ENCODE data around the gene CCDC194.

Gene CCDC194

GRCh38 chr19:17393914-17394313, at the start of gene CCDC194:
Gene CCDC194, minus strand, starts transcription at chr19:17394196. Its CDS starts 38 bp downstream, at chr19:17394158.
- Mint-ChIP-seq H3K4me3 (peak within 1 kb of the TSS; percentile 34), H3K27me3 (peaks cover 3% of the 10 kb centered on the region), H3K4me1 (peaks cover 27% of the 10 kb centered on the region), H3K27ac (peak within 1 kb of the TSS; percentile 46), H3K36me3 (ENCODE audit: low read depth) (peaks cover 2% of the 10 kb centered on the region), H3K9me3 (no peaks in the 10 kb centered on the region)
- no peak for ATAC-seq
- DNase-seq: no peak

- no peaks in the 10 kb centered on the region for H3K36me3 Mint-ChIP-seq (ENCODE audit: low read depth)
- H3K4me3 Mint-ChIP-seq: no peak overlapping the region
- H3K4me1 Mint-ChIP-seq: no peaks in the 10 kb centered on the region
- DNase-seq (peak; percentile 30), ATAC-seq (peak; percentile 88)
- H3K27me3 Mint-ChIP-seq: no peaks in the 10 kb centered on the region
- no peaks in the 10 kb centered on the region for H3K9me3 Mint-ChIP-seq
- H3K27ac Mint-ChIP-seq: no peak overlapping the region
Measured at GRCh38 chr19:17441241-17442021, 47.4 kb upstream of the CCDC194 start.

- no peak for ATAC-seq
- Mint-ChIP-seq H3K27me3 (no peaks in the 10 kb centered on the region), H3K27ac (no peak overlapping the region), H3K36me3 (ENCODE audit: low read depth) (no peaks in the 10 kb centered on the region), H3K9me3 (no peaks in the 10 kb centered on the region), H3K4me1 (no peaks in the 10 kb centered on the region), H3K4me3 (no peak overlapping the region)
- DNase-seq: no peak
Measured at GRCh38 chr19:17436874-17437267, 42.9 kb upstream of the CCDC194 start.

- no peak overlapping the region for H3K27ac Mint-ChIP-seq
- DNase-seq (no peak), ATAC-seq (no peak)
- H3K36me3 Mint-ChIP-seq (ENCODE audit: low read depth): no peaks in the 10 kb centered on the region
- H3K4me1 Mint-ChIP-seq: no peaks in the 10 kb centered on the region
- H3K9me3 Mint-ChIP-seq: no peaks in the 10 kb centered on the region
- H3K27me3 Mint-ChIP-seq: no peaks in the 10 kb centered on the region
- no peak overlapping the region for H3K4me3 Mint-ChIP-seq
Measured at GRCh38 chr19:17436094-17436873, 42.3 kb upstream of the CCDC194 start.

GRCh38 chr19:17435218-17435617, 41.2 kb upstream of the CCDC194 start:
- ATAC-seq: no peak
- DNase-seq: no peak
- no peak overlapping the region for H3K27ac Mint-ChIP-seq

GRCh38 chr19:17431417-17431816, 37.4 kb upstream of the CCDC194 start:
- Mint-ChIP-seq H3K36me3 (ENCODE audit: low read depth) (no peaks in the 10 kb centered on the region), H3K27me3 (no peaks in the 10 kb centered on the region), H3K4me3 (no peak overlapping the region), H3K27ac (no peak overlapping the region), H3K9me3 (no peaks in the 10 kb centered on the region), H3K4me1 (no peaks in the 10 kb centered on the region)
- ATAC-seq: no peak
- DNase-seq: no peak

More at GRCh38 chr19:17435218-17435617, 41.2 kb upstream of the CCDC194 start:
- no peak overlapping the region for H3K4me3 Mint-ChIP-seq
- H3K4me1 Mint-ChIP-seq: no peaks in the 10 kb centered on the region
- H3K9me3 Mint-ChIP-seq: no peaks in the 10 kb centered on the region
- no peaks in the 10 kb centered on the region for H3K36me3 Mint-ChIP-seq (ENCODE audit: low read depth)
- no peaks in the 10 kb centered on the region for H3K27me3 Mint-ChIP-seq

GRCh38 chr19:17429641-17430113, 35.7 kb upstream of the CCDC194 start:
- Mint-ChIP-seq H3K4me3 (no peak overlapping the region), H3K4me1 (no peaks in the 10 kb centered on the region), H3K27ac (no peak overlapping the region), H3K27me3 (no peaks in the 10 kb centered on the region), H3K36me3 (ENCODE audit: low read depth) (no peaks in the 10 kb centered on the region), H3K9me3 (no peaks in the 10 kb centered on the region)
- DNase-seq (no peak), ATAC-seq (no peak)

GRCh38 chr19:17424743-17425365, 30.9 kb upstream of the CCDC194 start:
- H3K9me3 Mint-ChIP-seq: no peaks in the 10 kb centered on the region
- no peaks in the 10 kb centered on the region for H3K36me3 Mint-ChIP-seq (ENCODE audit: low read depth)
- H3K4me3 Mint-ChIP-seq: no peak overlapping the region
- peak; percentile 52 for DNase-seq
- ATAC-seq: peak; percentile 35
- no peak overlapping the region for H3K27ac Mint-ChIP-seq
- H3K27me3 Mint-ChIP-seq: no peaks in the 10 kb centered on the region
- peaks cover 5% of the 10 kb centered on the region for H3K4me1 Mint-ChIP-seq

GRCh38 chr19:17423429-17424208, 29.6 kb upstream of the CCDC194 start:
- Mint-ChIP-seq H3K4me1 (peaks cover 15% of the 10 kb centered on the region), H3K36me3 (ENCODE audit: low read depth) (no peaks in the 10 kb centered on the region), H3K4me3 (no peak overlapping the region), H3K27me3 (no peaks in the 10 kb centered on the region), H3K9me3 (no peaks in the 10 kb centered on the region), H3K27ac (no peak overlapping the region)
- DNase-seq (no peak), ATAC-seq (no peak)

GRCh38 chr19:17421942-17422341, 27.9 kb upstream of the CCDC194 start:
- no peaks in the 10 kb centered on the region for H3K9me3 Mint-ChIP-seq
- H3K4me1 Mint-ChIP-seq: peaks cover 16% of the 10 kb centered on the region
- H3K27me3 Mint-ChIP-seq: no peaks in the 10 kb centered on the region
- ATAC-seq (no peak), DNase-seq (no peak)
- no peak overlapping the region for H3K4me3 Mint-ChIP-seq
- no peak overlapping the region for H3K27ac Mint-ChIP-seq
- peaks cover under 1% of the 10 kb centered on the region for H3K36me3 Mint-ChIP-seq (ENCODE audit: low read depth)

- Mint-ChIP-seq H3K36me3 (ENCODE audit: low read depth) (peaks cover 2% of the 10 kb centered on the region), H3K9me3 (no peaks in the 10 kb centered on the region), H3K27me3 (no peaks in the 10 kb centered on the region), H3K27ac (no peak overlapping the region), H3K4me3 (peak overlapping the region; percentile 88), H3K4me1 (peaks cover 16% of the 10 kb centered on the region)
- ATAC-seq: peak; percentile 41
- peak; percentile 48 for DNase-seq
Measured at GRCh38 chr19:17420475-17420924, 26.5 kb upstream of the CCDC194 start.

GRCh38 chr19:17419621-17420474, 25.9 kb upstream of the CCDC194 start, which contains the start of gene MVB12A:
Gene MVB12A, plus strand, starts transcription at chr19:17420047. Its CDS starts 89 bp downstream, at chr19:17420136.
- H3K4me1 Mint-ChIP-seq: peaks cover 16% of the 10 kb centered on the region
- H3K4me3 Mint-ChIP-seq: peak within 1 kb of the TSS; percentile 88
- peaks cover 2% of the 10 kb centered on the region for H3K36me3 Mint-ChIP-seq (ENCODE audit: low read depth)
- H3K27ac Mint-ChIP-seq: peak within 1 kb of the TSS; percentile 91
- peak; percentile 96 for ATAC-seq
- H3K27me3 Mint-ChIP-seq: no peaks in the 10 kb centered on the region
- H3K9me3 Mint-ChIP-seq: no peaks in the 10 kb centered on the region
- peak; percentile 96 for DNase-seq

- no peak for ATAC-seq
- peak overlapping the region; percentile 91 for H3K27ac Mint-ChIP-seq
- H3K4me1 Mint-ChIP-seq: peaks cover 16% of the 10 kb centered on the region
- DNase-seq: no peak
- peak overlapping the region; percentile 88 for H3K4me3 Mint-ChIP-seq
- H3K9me3 Mint-ChIP-seq: no peaks in the 10 kb centered on the region
- no peaks in the 10 kb centered on the region for H3K27me3 Mint-ChIP-seq
- peaks cover 4% of the 10 kb centered on the region for H3K36me3 Mint-ChIP-seq (ENCODE audit: low read depth)
Measured at GRCh38 chr19:17419154-17419620, 25.2 kb upstream of the CCDC194 start.
